ENCODE results near the gene PRR23E. TPM values are rescaled to one million over a fixed set of nuclear protein-coding genes. Genes with fewer than 3 reads are reported as not detected.
A peak's percentile ranks its signal among the peaks of the same experiment; 100 is the strongest.

PRR23E gene
- total and polyA plus RNA-seq, 2 experiments from 2014 or later: not detected

DNA sequence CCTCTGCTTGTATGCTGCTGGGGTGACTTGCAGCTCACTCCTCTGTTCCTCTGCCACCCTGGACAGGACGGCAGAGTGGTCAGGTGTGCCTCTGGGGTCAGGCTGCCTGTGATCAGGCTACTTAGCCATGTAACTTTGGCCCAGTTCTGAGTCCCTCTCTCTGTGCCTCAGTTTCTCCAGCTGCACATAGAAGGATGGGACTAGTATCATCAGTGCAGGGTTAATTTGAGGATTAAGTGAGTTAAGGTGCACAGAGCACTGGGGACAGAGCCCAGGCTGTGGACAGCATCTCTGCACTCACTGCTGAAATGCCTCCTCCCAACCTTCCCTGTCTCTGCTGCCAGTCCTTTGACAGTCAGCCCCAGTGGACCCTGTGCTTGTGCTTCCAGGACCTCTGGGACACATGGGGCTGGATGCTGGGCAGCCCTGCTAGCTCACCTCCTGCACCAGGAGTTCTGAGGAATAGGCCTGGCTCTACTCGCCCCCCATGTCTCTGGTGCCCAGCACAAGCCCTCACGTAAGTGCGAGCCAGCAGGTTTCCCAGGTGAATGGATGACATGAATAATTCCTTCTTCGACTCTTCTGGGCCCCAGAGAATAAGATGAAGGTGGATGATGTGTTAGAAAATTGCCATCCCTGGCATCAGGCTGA, 19.3 kb upstream of the PRR23E start:
- DNase-seq (ENCODE audit: low read depth in 1 of 2, low spot score in 1 of 2): no peak
- Histone ChIP-seq H3K4me3 (no peak overlapping the region), H3K27ac (no peak overlapping the region), H3K27me3 (no peaks in the 10 kb centered on the region), H3K9me3 (ENCODE audit: low read depth) (no peaks in the 10 kb centered on the region), H3K4me1 (ENCODE audit: low read depth) (peaks cover 16% of the 10 kb centered on the region), H3K36me3 (no peaks in the 10 kb centered on the region)
- TF ChIP-seq, protein P1, sequence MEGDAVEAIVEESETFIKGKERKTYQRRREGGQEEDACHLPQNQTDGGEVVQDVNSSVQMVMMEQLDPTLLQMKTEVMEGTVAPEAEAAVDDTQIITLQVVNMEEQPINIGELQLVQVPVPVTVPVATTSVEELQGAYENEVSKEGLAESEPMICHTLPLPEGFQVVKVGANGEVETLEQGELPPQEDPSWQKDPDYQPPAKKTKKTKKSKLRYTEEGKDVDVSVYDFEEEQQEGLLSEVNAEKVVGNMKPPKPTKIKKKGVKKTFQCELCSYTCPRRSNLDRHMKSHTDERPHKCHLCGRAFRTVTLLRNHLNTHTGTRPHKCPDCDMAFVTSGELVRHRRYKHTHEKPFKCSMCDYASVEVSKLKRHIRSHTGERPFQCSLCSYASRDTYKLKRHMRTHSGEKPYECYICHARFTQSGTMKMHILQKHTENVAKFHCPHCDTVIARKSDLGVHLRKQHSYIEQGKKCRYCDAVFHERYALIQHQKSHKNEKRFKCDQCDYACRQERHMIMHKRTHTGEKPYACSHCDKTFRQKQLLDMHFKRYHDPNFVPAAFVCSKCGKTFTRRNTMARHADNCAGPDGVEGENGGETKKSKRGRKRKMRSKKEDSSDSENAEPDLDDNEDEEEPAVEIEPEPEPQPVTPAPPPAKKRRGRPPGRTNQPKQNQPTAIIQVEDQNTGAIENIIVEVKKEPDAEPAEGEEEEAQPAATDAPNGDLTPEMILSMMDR (IDR thresholded peaks at IDR 0.05; ENCODE audit: low read depth, low read length): no peak

DNA sequence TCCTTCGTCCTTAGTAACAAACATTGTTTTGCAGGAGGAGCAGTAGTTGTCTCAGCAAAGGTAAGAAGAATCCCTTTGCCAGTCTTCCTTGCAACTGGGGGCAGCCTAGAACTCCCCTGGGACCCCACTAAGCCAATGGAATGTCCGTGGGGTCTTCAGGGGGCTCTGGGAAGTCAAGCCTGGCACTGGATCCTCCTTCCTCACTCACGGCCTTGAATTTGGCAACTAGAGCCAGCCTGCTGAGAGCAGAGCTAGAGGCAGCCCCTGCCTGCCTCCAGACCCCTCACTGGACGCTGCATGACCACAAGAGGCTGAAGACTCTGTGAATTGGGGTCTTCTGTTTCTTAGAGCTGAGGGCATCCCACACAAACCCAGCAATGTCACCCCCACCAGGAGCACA, 18.6 kb upstream of the PRR23E start:
- Histone ChIP-seq H3K27me3 (no peaks in the 10 kb centered on the region), H3K27ac (no peak overlapping the region), H3K4me1 (ENCODE audit: low read depth) (peaks cover 14% of the 10 kb centered on the region), H3K9me3 (ENCODE audit: low read depth) (no peaks in the 10 kb centered on the region), H3K4me3 (no peak overlapping the region), H3K36me3 (no peaks in the 10 kb centered on the region)
- DNase-seq (ENCODE audit: low read depth in 1 of 2, low spot score in 1 of 2): no peak
- TF ChIP-seq, protein P1 (IDR thresholded peaks at IDR 0.05; ENCODE audit: low read depth, low read length): no peak

DNA sequence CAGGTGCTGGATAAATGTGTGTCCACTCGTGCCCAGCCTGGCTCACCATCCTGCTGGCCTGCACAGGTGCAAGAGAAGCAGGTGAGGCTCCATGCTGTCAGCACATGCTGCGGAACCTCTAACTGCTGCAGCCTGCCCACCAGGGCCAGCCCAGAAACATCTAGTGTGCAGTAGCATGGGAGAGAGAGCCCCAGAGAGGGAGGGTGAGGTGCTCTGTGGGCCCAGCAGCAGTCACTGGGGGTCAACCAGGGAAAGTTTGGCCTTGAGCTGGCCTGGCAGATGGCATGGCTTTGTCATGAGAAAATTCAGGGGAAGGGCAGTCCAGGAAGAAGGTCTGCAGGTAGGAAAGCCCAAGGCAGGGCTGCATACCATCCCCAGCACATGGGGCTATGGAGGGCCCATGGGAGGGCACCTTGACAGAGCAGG, 18.2 kb upstream of the PRR23E start:
- TF ChIP-seq, protein P1 (IDR thresholded peaks at IDR 0.05; ENCODE audit: low read depth, low read length): no peak
- DNase-seq (ENCODE audit: low read depth in 1 of 2, low spot score in 1 of 2): no peak

DNA sequence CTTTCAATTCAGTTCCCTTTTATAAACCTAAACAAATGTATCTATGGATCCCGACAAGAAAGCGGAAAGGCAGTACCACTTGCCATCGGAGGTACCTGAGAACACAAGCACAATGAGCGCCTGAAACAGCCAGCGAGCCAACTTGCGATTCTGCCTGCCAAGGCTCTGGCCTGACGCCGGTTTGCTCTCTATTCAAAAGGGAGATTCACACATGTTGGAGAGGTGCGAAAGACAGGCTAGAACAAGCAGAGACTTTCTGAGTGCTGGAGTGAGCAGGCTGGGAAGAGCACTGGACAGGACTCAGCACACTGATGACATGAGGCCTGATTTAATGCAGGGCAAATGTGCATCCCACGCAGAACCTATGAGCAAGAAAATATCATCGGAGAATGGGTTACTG, 17.7 kb upstream of the PRR23E start:
- H3K4me1 ChIP-seq (ENCODE audit: low read depth): peaks cover 14% of the 10 kb centered on the region
- H3K4me3 ChIP-seq: no peak overlapping the region
- no peak for DNase-seq (ENCODE audit: low read depth in 1 of 2, low spot score in 1 of 2)
- H3K9me3 ChIP-seq (ENCODE audit: low read depth): no peaks in the 10 kb centered on the region
- H3K27me3 ChIP-seq: no peaks in the 10 kb centered on the region
- no peak overlapping the region for H3K27ac ChIP-seq
- H3K36me3 ChIP-seq: no peaks in the 10 kb centered on the region
- TF ChIP-seq, protein P1 (IDR thresholded peaks at IDR 0.05; ENCODE audit: low read depth, low read length): no peak

More for the DNA sequence above, 18.2 kb upstream of the PRR23E start:
- H3K4me1 ChIP-seq (ENCODE audit: low read depth): peaks cover 14% of the 10 kb centered on the region
- H3K36me3 ChIP-seq: no peaks in the 10 kb centered on the region
- no peaks in the 10 kb centered on the region for H3K9me3 ChIP-seq (ENCODE audit: low read depth)
- H3K27me3 ChIP-seq: no peaks in the 10 kb centered on the region
- no peak overlapping the region for H3K4me3 ChIP-seq
- H3K27ac ChIP-seq: no peak overlapping the region

DNA sequence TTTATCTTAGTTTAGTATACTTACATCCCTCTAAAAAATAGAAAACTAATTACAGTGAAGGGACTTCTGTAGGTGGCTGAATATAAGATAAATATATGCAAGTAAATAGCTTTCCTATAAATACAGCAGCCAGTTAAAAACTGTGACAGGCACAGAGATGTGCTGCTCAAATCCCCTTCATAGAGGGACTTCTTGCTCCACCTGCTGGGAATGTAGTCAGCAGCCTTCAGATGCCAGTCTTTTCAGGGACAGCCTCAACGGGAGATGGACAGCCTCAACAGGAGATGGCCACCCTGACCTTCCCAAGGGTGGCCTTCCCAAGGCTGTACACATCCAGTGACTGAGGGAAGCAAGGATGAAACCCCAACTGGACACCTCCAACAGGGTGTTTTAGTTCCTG, 15.7 kb upstream of the PRR23E start:
- Histone ChIP-seq H3K27ac (no peak overlapping the region), H3K36me3 (no peaks in the 10 kb centered on the region), H3K4me3 (no peak overlapping the region), H3K9me3 (ENCODE audit: low read depth) (no peaks in the 10 kb centered on the region), H3K4me1 (ENCODE audit: low read depth) (peaks cover 13% of the 10 kb centered on the region), H3K27me3 (no peaks in the 10 kb centered on the region)
- peak in 1 of 2 donors; percentile 3 for DNase-seq (ENCODE audit: low read depth in 1 of 2, low spot score in 1 of 2)
- TF ChIP-seq, protein P1 (IDR thresholded peaks at IDR 0.05; ENCODE audit: low read depth, low read length): no peak
